Neural cell (in vitro differentiated cells): ENCODE measurements around the gene SDK1.

Source experiments
- CTCF ChIP-seq: fragments of 450-650 bp; IDR thresholded peaks from 2 replicates; pipeline ENCODE4 v1.5.1; 2014; ENCODE audit warnings: antibody characterized with exemption, mild to moderate bottlenecking, moderate library complexity; ENCODE audit not compliant: poor library complexity, severe bottlenecking
- REST ChIP-seq: IDR thresholded peaks from 2 replicates; pipeline ENCODE4 v1.6.1; 2012; ENCODE audit warnings: borderline replicate concordance
- TAF1 ChIP-seq: IDR thresholded peaks from 2 replicates; pipeline ENCODE4 v1.6.1; 2012; ENCODE audit warnings: low read depth

- no peak for TF ChIP-seq REST
- TF ChIP-seq CTCF, result no peak
- no peak for TF ChIP-seq TAF1
Observed at GRCh38 chr7:3461923-3462322, 160.9 kb downstream of the SDK1 start.
